Aortic smooth muscle cell (primary cell): ENCODE measurements around the gene ME2. TPM values are rescaled to one million over a fixed set of nuclear protein-coding genes. Genes with fewer than 3 reads are reported as not detected.

Experiments used
- total RNA-seq: library from RNA; depleted of rRNA; stranded (reverse); fragments of >200 nt; gene quantifications from 2 replicates; pipeline ENCODE4 v1.2.3, GENCODE V29; 2014

The ME2 gene
- 31.8 and 32.8 TPM in 2 replicates for total RNA-seq

DNA sequence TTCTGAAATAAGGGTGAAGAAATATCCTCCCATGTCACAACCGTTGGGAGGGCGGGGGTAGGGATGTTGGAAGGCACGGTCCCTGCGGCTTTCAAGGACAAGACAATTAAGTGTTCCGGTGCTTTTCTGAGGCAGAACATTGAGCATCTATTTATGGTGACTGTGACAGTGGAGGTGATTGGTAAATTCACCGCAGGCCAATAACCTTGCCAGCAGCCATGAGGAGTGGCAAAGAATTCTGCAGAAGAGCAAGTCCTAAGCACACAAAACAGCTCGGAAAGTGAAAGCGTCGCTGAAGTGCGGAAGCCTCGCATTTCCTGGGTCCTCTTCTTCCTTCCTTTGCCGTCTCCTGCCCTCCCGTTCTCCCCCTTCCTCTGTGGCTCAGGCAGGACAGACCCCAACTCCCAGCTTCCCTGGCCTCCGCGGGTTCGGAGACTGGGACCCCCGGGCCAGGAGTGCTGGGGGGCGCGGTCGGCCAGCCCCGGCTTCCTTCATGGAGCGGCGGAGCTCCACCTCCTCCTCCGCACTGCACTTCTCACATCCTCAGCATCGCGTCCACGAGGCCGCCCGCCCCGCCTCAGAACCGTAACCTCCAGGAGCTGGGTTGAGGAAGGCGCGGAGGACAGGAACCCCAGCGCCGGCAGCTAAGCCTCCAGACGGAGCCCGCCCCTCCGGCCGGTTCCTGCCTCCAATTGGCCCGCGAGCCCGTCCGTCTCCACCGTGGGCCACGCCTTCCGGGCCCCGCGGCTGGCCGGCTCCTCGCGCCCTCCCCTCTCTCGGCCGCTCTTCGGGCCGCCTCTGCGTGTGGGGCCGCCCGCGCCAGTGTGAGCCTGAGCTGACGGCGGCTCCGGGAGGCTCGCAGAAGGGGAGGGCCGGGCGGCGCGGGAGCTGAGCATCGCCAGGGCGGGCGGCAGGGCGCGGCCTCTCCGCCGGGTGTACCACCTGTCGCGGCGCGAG, at the start of gene ME2:
Gene ME2 (plus strand): TSS at position 774 of the 957 bp plus-strand sequence. CDS start 16,703 bp downstream, outside the sequence.

DNA sequence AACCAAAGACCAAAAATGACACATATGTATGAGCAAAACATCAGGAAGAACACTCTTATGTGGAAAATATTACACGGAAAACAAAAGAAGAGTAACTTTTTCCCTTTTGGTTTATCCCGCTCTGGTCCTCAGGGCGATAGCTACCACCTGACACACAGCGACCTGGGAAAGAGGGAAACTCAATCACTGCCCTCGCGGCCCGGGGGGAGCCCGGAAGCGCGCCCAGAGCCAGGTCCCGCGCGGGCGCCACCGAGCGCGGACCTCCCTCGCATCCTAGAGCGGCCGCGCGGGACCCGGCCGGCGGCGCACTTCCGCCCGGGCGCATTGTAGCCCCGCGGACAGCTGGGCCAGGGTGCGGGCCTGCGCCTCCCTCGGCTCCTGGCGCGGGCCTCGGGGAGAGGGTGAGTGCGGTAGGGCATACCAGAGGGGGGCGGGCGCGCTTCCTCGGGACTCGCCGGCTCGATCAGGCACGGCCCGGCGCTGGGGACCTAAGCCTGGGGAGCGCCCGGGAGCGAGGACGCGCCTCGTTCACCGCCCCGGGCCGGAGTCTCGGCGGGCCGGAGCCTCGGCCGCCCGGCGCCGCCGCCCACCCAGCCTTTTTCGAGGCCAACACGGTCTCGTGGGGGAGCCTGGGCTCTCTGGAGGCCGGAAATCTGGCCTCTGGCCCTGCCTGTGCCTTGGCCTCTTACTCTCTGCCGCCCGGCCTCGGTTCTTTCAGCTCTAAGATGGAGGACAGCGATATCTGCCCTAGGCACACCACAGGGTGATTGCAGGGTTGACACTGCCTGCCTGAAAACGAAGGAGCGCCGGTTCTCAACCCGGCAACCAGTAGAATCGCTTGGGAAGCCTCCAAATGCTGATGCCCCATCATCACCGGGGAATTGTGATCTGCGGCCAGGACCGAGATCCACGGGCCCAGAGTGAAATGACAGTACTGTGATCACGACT, 89.1 kb downstream of the ME2 start, which contains the start of gene ELAC1:
Gene ELAC1 (plus strand): TSS at position 327 of the 948 bp plus-strand sequence. CDS start 6,365 bp downstream, outside the sequence.

Other genes with a start within 250 kb of the ME2 start
- gene MRO, start 59.1 kb upstream of the ME2 start, total RNA-seq = not detected in 2 replicates
- gene ELAC1, start 88.9 kb downstream of the ME2 start, total RNA-seq = 5.7 and 6.3 TPM in 2 replicates
- gene SMAD4, start 151.1 kb downstream of the ME2 start, total RNA-seq = 54.3 and 70.3 TPM in 2 replicates